ENCODE data around the gene CUBN. TPM values are rescaled to one million over a fixed set of nuclear protein-coding genes. Genes with fewer than 3 reads are reported as not detected.
A peak's percentile ranks its signal among the peaks of the same experiment; 100 is the strongest.

The CUBN gene
- total and polyA plus RNA-seq, 2 of the 13 experiments (the other 11 are each of a cell fraction or from before 2014, with no cell fraction given) = 0.27 to 0.32 TPM

GRCh38 chr10:16891375-16892313 is 238.0 kb downstream of the CUBN start (continued):
- TF ChIP-seq SNAPC4 (CRISPR knock-in tag; IDR thresholded peaks at IDR 0.05) (peak; percentile 99), AFF4 (CRISPR knock-in tag; IDR thresholded peaks at IDR 0.05) (no peak), ZNF263 (CRISPR knock-in tag; IDR thresholded peaks at IDR 0.05) (no peak), ZBTB7B (CRISPR knock-in tag; IDR thresholded peaks at IDR 0.05) (no peak), ZSCAN9 (CRISPR knock-in tag; IDR thresholded peaks at IDR 0.05; ENCODE audit: borderline replicate concordance) (no peak), NFE2L2 (IDR thresholded peaks at IDR 0.05; ENCODE audit: low read length) (peak; percentile 70), MED1 (CRISPR knock-in tag; IDR thresholded peaks at IDR 0.05) (no peak), TERF1 (CRISPR knock-in tag; IDR thresholded peaks at IDR 0.05) (no peak), CTCF (CRISPR knock-in tag; IDR thresholded peaks at IDR 0.05) (peak; percentile 59), ZNF552 (CRISPR knock-in tag; IDR thresholded peaks at IDR 0.05; ENCODE audit: borderline replicate concordance) (no peak), ZNF576 (CRISPR knock-in tag; IDR thresholded peaks at IDR 0.05) (no peak), RFXANK (CRISPR knock-in tag; IDR thresholded peaks at IDR 0.05) (no peak), CCDC6 (CRISPR knock-in tag; IDR thresholded peaks at IDR 0.05) (no peak), ZBTB21 (CRISPR knock-in tag; IDR thresholded peaks at IDR 0.05) (no peak), ZNF816 (CRISPR knock-in tag; IDR thresholded peaks at IDR 0.05; ENCODE audit: borderline replicate concordance) (no peak), ELF3 (CRISPR knock-in tag; IDR thresholded peaks at IDR 0.05) (peak; percentile 43; the same call in 1 of the 2 replicates), ZNF546 (CRISPR knock-in tag; conservative IDR thresholded peaks at IDR 0.05) (no peak)
